ENCODE data around the gene ILK. TPM values are rescaled to one million over a fixed set of nuclear protein-coding genes. Genes with fewer than 3 reads are reported as not detected.

ILK gene
- total RNA-seq, 1 donor from 2014 or later = 118 TPM

DNA sequence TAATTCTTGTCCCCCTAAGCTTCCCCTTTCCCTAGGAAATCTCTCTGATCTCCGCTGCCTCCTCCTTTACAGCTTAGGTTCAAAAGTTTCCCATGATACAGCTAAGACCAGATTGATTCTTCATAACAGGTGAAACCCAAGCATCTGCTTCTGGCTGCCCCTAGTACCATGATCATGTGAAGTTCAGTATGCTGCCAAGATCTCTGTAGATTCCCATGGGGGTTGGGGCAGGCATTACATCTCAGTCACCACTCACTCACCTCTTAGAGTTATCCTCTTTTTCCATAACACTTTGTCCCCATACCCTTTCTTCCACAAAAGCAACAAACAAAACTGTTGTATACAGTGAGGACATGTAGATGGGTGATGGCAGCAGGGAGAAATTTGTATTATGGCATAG lies 44.2 kb upstream of the ILK start:
- TF ChIP-seq, protein P1, sequence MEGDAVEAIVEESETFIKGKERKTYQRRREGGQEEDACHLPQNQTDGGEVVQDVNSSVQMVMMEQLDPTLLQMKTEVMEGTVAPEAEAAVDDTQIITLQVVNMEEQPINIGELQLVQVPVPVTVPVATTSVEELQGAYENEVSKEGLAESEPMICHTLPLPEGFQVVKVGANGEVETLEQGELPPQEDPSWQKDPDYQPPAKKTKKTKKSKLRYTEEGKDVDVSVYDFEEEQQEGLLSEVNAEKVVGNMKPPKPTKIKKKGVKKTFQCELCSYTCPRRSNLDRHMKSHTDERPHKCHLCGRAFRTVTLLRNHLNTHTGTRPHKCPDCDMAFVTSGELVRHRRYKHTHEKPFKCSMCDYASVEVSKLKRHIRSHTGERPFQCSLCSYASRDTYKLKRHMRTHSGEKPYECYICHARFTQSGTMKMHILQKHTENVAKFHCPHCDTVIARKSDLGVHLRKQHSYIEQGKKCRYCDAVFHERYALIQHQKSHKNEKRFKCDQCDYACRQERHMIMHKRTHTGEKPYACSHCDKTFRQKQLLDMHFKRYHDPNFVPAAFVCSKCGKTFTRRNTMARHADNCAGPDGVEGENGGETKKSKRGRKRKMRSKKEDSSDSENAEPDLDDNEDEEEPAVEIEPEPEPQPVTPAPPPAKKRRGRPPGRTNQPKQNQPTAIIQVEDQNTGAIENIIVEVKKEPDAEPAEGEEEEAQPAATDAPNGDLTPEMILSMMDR (conservative IDR thresholded peaks at IDR 0.05; ENCODE audit: low read depth, low read length) = no peak
- no peak for DNase-seq (ENCODE audit: low read depth)
- no peak overlapping the region for H3K4me3 ChIP-seq (ENCODE audit: low read depth, low read length)

- TF ChIP-seq, protein P1 (conservative IDR thresholded peaks at IDR 0.05; ENCODE audit: low read depth, low read length) = no peak
- no peak overlapping the region for H3K4me3 ChIP-seq (ENCODE audit: low read depth, low read length)
- no peak for DNase-seq (ENCODE audit: low read depth)
Observed at GRCh38 chr11:6561288-6561687, 42.3 kb upstream of the ILK start.

- no peak for DNase-seq (ENCODE audit: low read depth)
- TF ChIP-seq, protein P1 (conservative IDR thresholded peaks at IDR 0.05; ENCODE audit: low read depth, low read length) = no peak
- H3K4me3 ChIP-seq (ENCODE audit: low read depth, low read length) = no peak overlapping the region
Observed at GRCh38 chr11:6563121-6563619, 40.4 kb upstream of the ILK start.

DNA sequence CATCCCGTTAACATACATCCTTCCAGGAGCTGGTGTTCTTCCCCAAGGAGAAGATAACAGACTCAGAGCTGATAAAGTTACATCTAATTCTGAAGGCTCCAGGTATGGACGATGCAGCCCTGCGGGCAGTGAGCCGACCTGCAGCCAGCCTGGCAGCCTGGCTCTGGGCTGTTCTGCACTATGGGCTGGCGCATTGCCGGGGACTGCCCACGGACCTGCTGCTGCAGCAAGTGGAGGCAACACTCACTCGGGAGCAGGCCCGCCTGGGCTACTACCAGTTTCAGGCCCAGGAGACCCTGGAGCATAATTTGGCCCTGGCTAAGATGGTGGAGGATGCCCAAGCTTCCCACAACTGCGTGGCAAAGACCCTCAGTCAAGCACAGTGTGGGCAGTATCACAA lies 39.9 kb upstream of the ILK start:
- DNase-seq (ENCODE audit: low read depth) = no peak
- TF ChIP-seq, protein P1 (conservative IDR thresholded peaks at IDR 0.05; ENCODE audit: low read depth, low read length) = no peak
- H3K4me3 ChIP-seq (ENCODE audit: low read depth, low read length) = no peak overlapping the region

DNA sequence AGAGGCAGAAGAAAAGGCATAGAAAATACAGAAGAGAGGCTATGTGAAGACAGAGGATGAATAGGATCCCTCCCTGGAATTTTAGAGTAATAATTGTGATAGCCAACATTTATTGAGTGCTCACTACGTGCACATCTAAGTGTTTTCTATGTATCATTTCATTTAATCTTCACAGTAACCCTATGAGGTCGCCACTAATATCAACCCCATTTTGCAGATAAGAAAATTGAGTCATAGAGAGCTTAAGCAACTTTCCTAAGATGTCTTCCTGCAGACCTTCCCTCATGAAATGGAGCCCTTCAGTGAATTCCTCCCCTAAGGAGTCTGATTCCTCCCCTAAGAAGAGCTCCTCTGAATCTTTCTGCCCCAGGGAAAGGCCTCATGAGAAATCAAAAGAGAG lies 38.2 kb upstream of the ILK start:
- H3K4me3 ChIP-seq (ENCODE audit: low read depth, low read length) = no peak overlapping the region
- TF ChIP-seq, protein P1 (conservative IDR thresholded peaks at IDR 0.05; ENCODE audit: low read depth, low read length) = no peak
- no peak for DNase-seq (ENCODE audit: low read depth)

DNA sequence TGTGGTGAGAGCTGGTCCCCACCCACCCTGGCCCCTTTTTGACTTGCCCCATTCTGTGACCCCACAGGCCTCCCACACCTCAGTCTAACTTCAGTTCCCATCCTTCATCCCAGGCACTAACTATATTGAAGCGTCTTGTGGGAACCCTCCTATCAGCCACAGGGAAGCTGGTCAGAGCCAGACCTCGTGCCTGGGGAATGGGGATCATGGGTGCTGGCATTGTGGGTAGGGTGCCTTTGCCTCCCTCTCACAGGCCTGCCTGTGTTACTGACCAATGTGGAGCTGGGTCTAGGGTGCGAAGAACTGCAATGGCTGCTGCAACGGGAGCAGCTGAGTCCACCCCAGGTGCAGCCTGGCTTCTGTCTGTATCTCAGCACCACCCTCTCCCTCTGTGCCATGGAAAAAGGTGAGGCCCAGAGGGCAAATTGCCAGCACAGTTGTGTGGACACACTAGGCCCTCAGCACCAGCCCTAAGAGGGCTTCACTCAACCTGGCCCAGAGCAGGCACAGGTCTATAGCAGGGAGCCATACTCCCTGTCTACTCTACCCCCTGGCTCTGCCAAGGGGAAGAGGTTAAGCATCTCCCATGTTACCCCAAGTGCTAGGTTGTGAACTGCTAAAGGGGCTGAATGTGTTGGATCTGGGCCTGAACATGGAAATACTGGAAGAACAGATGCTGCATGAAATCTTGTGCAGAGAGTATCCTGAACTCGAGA lies 37.4 kb upstream of the ILK start:
- TF ChIP-seq, protein P1 (conservative IDR thresholded peaks at IDR 0.05; ENCODE audit: low read depth, low read length) = no peak
- DNase-seq (ENCODE audit: low read depth) = no peak
- no peak overlapping the region for H3K4me3 ChIP-seq (ENCODE audit: low read depth, low read length)
